ENCODE measurements around the gene FARSB. TPM values are rescaled to one million over a fixed set of nuclear protein-coding genes. Genes with fewer than 3 reads are reported as not detected.

The FARSB gene
- total RNA-seq, 1 donor, result 25.9 TPM

DNA sequence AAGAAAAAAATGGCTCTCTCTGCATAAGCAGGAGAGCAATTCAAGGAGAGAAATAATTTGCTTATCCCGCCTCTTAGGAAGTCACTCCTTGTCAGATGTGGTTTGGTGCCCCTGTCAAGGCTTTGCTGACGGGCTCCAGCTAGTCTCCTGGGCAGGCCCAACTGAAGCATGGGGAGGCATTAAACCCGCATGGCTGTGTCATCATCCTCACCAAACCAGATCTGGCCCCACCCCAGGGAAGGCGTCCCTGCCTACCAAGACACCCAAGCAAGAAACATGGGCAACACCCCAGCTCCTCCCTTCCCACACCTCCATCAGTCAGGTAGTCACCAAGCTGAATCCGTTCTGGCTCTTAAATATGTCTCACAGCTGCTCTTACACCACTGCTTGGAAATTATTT lies 123.6 kb downstream of the FARSB start:
- no peak overlapping the region for H3K4me3 ChIP-seq (ENCODE audit: low read depth, low read length)
- TF ChIP-seq, protein P1, sequence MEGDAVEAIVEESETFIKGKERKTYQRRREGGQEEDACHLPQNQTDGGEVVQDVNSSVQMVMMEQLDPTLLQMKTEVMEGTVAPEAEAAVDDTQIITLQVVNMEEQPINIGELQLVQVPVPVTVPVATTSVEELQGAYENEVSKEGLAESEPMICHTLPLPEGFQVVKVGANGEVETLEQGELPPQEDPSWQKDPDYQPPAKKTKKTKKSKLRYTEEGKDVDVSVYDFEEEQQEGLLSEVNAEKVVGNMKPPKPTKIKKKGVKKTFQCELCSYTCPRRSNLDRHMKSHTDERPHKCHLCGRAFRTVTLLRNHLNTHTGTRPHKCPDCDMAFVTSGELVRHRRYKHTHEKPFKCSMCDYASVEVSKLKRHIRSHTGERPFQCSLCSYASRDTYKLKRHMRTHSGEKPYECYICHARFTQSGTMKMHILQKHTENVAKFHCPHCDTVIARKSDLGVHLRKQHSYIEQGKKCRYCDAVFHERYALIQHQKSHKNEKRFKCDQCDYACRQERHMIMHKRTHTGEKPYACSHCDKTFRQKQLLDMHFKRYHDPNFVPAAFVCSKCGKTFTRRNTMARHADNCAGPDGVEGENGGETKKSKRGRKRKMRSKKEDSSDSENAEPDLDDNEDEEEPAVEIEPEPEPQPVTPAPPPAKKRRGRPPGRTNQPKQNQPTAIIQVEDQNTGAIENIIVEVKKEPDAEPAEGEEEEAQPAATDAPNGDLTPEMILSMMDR (IDR thresholded peaks at IDR 0.05; ENCODE audit: insufficient read depth, low read depth, low read length), result no peak
- no peak for DNase-seq (ENCODE audit: low read depth)

DNA sequence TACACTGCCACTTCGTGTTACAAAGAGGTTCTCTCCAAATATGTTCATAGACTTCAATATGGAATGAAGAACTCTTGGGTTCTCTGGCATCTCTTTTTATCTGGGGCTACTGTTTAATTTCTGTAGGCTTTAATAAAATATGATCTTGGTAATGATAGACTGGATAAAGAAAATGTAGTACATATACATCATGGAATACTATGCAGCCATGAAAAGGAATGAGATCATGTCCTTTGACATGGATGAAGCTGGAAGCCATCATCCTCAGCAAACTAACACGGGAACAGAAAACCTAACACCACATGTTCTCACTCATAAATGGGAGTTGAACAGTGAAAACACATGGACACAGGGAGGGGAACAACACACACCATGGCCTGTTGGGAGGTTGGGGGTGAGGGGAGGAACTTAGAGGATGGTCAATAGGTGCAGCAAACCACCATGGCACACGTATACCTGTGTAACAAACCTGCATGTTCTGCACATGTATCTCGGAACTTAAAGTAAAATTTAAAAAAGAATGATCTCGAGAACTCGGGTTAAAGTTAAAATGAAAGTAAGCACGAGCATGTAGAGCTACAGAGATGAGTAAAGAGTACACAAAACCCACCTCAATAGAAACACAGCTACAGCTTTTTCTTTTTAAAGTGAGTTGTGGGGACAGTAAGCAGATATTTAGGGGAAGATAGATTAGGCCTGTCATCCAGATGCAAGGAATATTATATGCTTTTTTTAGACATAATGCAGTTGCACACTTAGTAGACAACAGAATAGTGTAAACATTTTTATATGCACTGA lies 129.2 kb downstream of the FARSB start:
- H3K4me3 ChIP-seq (ENCODE audit: low read depth, low read length), result no peak overlapping the region
- DNase-seq (ENCODE audit: low read depth), result no peak
- TF ChIP-seq, protein P1 (IDR thresholded peaks at IDR 0.05; ENCODE audit: insufficient read depth, low read depth, low read length), result no peak

DNA sequence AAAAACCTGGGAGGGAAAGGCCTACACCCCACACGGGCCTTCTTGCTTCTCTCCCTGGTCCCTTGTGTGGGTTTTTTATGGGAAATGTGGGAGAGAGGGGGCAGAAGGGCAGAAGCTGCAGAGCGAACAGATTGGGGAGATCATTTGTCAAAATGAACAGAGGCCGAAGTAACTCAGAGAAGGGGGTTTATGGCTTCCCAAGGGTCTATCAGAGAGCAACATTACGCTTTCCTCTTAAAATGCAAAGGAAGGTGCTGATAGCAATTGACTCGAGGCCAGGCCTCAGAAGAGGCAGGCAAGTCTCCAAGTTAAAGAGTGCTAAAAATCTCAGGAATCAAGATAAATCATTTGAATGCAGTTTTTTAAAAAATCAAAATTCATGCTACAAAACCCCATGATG lies 130.1 kb downstream of the FARSB start:
- DNase-seq (ENCODE audit: low read depth), result no peak
- TF ChIP-seq, protein P1 (IDR thresholded peaks at IDR 0.05; ENCODE audit: insufficient read depth, low read depth, low read length), result no peak
- H3K4me3 ChIP-seq (ENCODE audit: low read depth, low read length), result no peak overlapping the region

DNA sequence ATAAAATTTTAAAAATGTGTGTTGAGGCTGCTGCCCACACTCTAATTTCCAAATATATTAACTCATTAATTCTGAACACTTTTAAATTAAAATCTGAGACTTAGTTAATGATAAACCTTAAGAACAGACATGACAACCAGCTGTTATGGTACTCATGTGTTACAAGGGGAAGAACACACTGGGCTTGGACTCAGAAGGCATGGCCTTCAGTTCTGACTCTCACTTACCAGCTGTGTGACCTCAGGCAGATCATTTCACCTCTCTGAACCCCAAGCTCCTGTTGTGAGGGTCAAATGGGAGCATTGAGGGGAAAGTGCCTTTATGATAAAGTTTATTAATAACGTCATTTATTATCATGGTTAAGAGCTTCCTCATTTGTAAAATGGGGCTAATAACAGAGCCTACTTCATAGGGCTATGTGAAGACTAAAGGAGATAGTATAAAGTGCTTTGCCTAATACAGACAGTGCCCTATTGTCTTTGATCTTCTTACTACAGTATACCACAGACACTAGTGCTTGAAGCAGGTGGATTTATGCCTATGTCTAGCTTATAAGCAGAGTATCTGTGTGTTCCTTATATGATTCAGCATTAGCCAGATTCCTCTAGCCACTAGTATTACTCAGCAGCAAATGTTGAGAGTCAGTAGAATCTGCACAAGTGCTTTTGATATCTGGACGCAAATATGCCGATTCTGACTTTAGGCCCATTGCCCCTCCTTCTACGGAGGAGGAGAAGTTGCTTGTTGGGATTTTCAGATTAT lies 131.9 kb downstream of the FARSB start:
- no peak for DNase-seq (ENCODE audit: low read depth)
- TF ChIP-seq, protein P1 (IDR thresholded peaks at IDR 0.05; ENCODE audit: insufficient read depth, low read depth, low read length), result no peak
- no peak overlapping the region for H3K4me3 ChIP-seq (ENCODE audit: low read depth, low read length)

DNA sequence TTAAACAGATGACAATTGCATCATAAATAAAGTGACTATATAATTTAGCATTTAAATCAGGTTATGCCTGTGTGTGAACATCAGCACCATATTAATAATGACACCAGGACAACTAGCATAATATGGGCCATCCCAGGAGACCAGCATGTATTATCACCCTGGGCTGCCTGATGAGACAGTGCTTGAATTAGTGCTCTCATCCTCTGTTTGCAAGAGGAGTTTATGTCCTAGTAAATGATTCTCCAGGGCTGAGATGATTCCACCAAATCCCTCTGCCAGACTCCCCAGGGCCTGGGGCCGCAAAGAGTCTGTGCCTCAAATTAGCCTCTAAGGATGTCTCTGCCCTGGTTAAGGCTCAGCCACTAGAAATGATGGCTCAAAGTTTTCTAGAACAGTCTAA lies 133.8 kb downstream of the FARSB start:
- no peak for DNase-seq (ENCODE audit: low read depth)
- H3K4me3 ChIP-seq (ENCODE audit: low read depth, low read length), result no peak overlapping the region
- TF ChIP-seq, protein P1 (IDR thresholded peaks at IDR 0.05; ENCODE audit: insufficient read depth, low read depth, low read length), result no peak

DNA sequence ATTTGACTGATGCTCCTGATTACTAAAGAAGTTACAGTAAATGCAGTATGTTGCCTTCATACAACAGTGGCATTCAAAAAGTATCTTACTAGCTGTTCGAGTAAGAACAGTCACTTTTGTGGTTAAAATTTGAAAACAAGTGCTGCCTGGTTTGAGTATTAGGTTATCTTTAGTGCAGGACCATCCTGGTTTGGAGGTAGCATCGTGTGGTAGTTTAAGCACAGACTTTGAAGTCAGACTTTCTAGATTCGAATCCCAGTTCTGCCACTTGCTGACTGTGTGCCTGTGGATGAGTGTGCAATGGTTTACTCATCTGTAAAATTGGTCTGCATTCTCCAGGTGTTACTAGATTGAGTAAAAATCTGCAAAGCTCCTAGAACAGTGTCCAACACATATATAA lies 134.8 kb downstream of the FARSB start:
- TF ChIP-seq, protein P1 (IDR thresholded peaks at IDR 0.05; ENCODE audit: insufficient read depth, low read depth, low read length), result no peak
- DNase-seq (ENCODE audit: low read depth), result no peak
- no peak overlapping the region for H3K4me3 ChIP-seq (ENCODE audit: low read depth, low read length)

Other genes with a start within 250 kb of the FARSB start
- gene SGPP2, start 231.5 kb downstream of the FARSB start, total RNA-seq, result not detected in 2 replicates
- gene MOGAT1, start 15.6 kb upstream of the FARSB start, total RNA-seq, result not detected in 2 replicates
- gene ACSL3, start 204.9 kb upstream of the FARSB start, total RNA-seq, result 195 and 207 TPM in 2 replicates